GM23248 (cell line): Measurements from ENCODE around the gene KLHDC4. TPM values are rescaled to one million over a fixed set of nuclear protein-coding genes. Genes with fewer than 3 reads are reported as not detected.

Source experiments
- DNase-seq: peaks from one replicate; pipeline ENCODE4 v3.0.0-alpha.2; 2015
- H2AFZ ChIP-seq: fragments of 200-600 bp; sonication (generic); 2 replicates; pipeline ENCODE4 v1.6.1; 2016; ENCODE audit warnings: antibody characterized with exemption
- H3F3A ChIP-seq: fragments of 200-600 bp; sonication (generic); 2 replicates; pipeline ENCODE4 v1.6.1; 2016; ENCODE audit warnings: mild to moderate bottlenecking, antibody characterized with exemption, mixed run types; ENCODE audit not compliant: insufficient read depth
- H3K27ac ChIP-seq: fragments of 200-600 bp; sonication (generic); 2 replicates; pipeline ENCODE4 v1.5.1; 2016; ENCODE audit warnings: mild to moderate bottlenecking
- H3K27me3 ChIP-seq: fragments of 200-600 bp; sonication (generic); replicated peaks from 2 replicates; pipeline ENCODE4 v1.6.1; 2016; ENCODE audit warnings: mild to moderate bottlenecking; ENCODE audit not compliant: insufficient read depth
- H3K36me3 ChIP-seq: fragments of 200-600 bp; sonication (generic); 2 replicates; pipeline ENCODE4 v1.6.1; 2016; ENCODE audit warnings: low read depth, mild to moderate bottlenecking
- H3K4me1 ChIP-seq: fragments of 200-600 bp; sonication (generic); 2 replicates; pipeline ENCODE4 v1.6.1; 2016; ENCODE audit warnings: mild to moderate bottlenecking; ENCODE audit not compliant: insufficient read depth
- H3K4me2 ChIP-seq: fragments of 200-600 bp; sonication (generic); one replicate; pipeline ENCODE4 v1.6.1; 2016; ENCODE audit warnings: mild to moderate bottlenecking; ENCODE audit not compliant: unreplicated experiment
- H3K4me3 ChIP-seq: fragments of 200-600 bp; sonication (generic); 2 replicates; pipeline ENCODE4 v1.5.1; 2016; ENCODE audit warnings: mild to moderate bottlenecking
- H3K79me2 ChIP-seq: fragments of 200-600 bp; sonication (generic); 2 replicates; pipeline ENCODE4 v1.6.1; 2016; ENCODE audit warnings: mild to moderate bottlenecking; ENCODE audit not compliant: insufficient read depth
- H3K9ac ChIP-seq: fragments of 200-600 bp; sonication (generic); 2 replicates; pipeline ENCODE4 v1.6.1; 2016; ENCODE audit warnings: mild to moderate bottlenecking
- H3K9me2 ChIP-seq: fragments of 200-600 bp; sonication (generic); 2 replicates; pipeline ENCODE4 v1.6.1; 2016; ENCODE audit warnings: mixed run types, mild to moderate bottlenecking, moderate library complexity; ENCODE audit not compliant: insufficient read depth
- H3K9me3 ChIP-seq: fragments of 200-600 bp; sonication (generic); one replicate; pipeline ENCODE4 v1.6.1; 2017; ENCODE audit warnings: low read depth
- H4K20me1 ChIP-seq: fragments of 200-600 bp; sonication (generic); 2 replicates; pipeline ENCODE4 v1.6.0; 2016; ENCODE audit not compliant: insufficient read depth
- EZH2 ChIP-seq: fragments of 200-600 bp; sonication (generic); IDR thresholded peaks from 2 replicates; pipeline ENCODE4 v1.6.1; 2018; ENCODE audit warnings: antibody characterized with exemption, mild to moderate bottlenecking; ENCODE audit not compliant: insufficient read depth, poor library complexity, severe bottlenecking
- EZH2phosphoT487 ChIP-seq: fragments of 200-600 bp; sonication (generic); IDR thresholded peaks from 2 replicates; pipeline ENCODE4 v1.6.1; 2018; ENCODE audit warnings: antibody characterized with exemption, moderate library complexity, mild to moderate bottlenecking, low read depth; ENCODE audit not compliant: insufficient read depth
- WGBS, 2 experiments: methylation state at CpG; one replicate each; pipeline ENCODE4 v1.1.6; 2015 to 2017; ENCODE audit warnings: low lambda C conversion rate in 2 of 2, low coverage in 1 of 2; ENCODE audit errors: missing lambda C conversion rate in 2 of 2; 5-methylcytosine and 5-hydroxymethylcytosine counted together
- in situ Hi-C: fragments of 300-500 bp; cut with MboI; formaldehyde crosslinking; loops from 2 replicates; pipeline ENCODE4 v1.15.0; 2020
- polyA plus RNA-seq: library from polyadenylated mRNA; unstranded; fragments of >200 nt; fragmentation: Nextera tagmentation; extraction: Ambion mirVana; gene quantifications from 2 replicates; pipeline ENCODE4 v1.2.1, GENCODE V29; 2016
- total RNA-seq: library from RNA; depleted of rRNA; stranded (reverse); fragments of >200 nt; shearing (Covaris generic); gene quantifications from 2 replicates; pipeline ENCODE4 v1.2.3, GENCODE V29; 2014

Gene KLHDC4
- total and polyA plus RNA-seq, 2 experiments from 2014 or later = 8.8 to 9.4 TPM

GRCh38 chr16:87740441-87740840 lies 25.3 kb downstream of the KLHDC4 start:
- Histone ChIP-seq H3K36me3 (no peaks in the 10 kb centered on the region), H3K27me3 (no peaks in the 10 kb centered on the region), H3F3A (no peaks in the 10 kb centered on the region), H3K9me3 (no peaks in the 10 kb centered on the region), H3K4me3 (no peak overlapping the region), H3K4me1 (0 out of 2 replicates have a peak, but pooled peaks cover 6% of the 10 kb centered on the region), H3K9me2 (no peaks in the 10 kb centered on the region), H3K27ac (peak overlapping the region; percentile 32; the same call in 1 of the 2 replicates), H2AFZ (no peak overlapping the region), H3K79me2 (no peaks in the 10 kb centered on the region), H4K20me1 (no peaks in the 10 kb centered on the region), H3K9ac (peak overlapping the region; percentile 23; the same call in 1 of the 2 replicates), H3K4me2 (no peak overlapping the region)
- in situ Hi-C loops = no loop called here
- TF ChIP-seq EZH2 (no peak), EZH2phosphoT487 (no peak)
- 65 to 76% methylated on average over 6 to 8 of the region's 8 CpGs for WGBS, 2 experiments
- peak; percentile 48 for DNase-seq

- WGBS, 2 experiments = 91 to 94% methylated on average over 8 of the region's 8 CpGs
- no peak overlapping the region for H3K4me3 ChIP-seq
- in situ Hi-C loops = no loop called here
Measured at GRCh38 chr16:87739801-87740200, 26.0 kb downstream of the KLHDC4 start.

GRCh38 chr16:87736008-87736382 lies 29.8 kb downstream of the KLHDC4 start:
- H3K4me2 ChIP-seq = no peak overlapping the region
- H3K9me2 ChIP-seq = no peaks in the 10 kb centered on the region
- H3K27ac ChIP-seq = no peak overlapping the region
- H3K27me3 ChIP-seq = no peaks in the 10 kb centered on the region
- in situ Hi-C loops = no loop called here
- H3K9me3 ChIP-seq = no peaks in the 10 kb centered on the region
- WGBS, 2 experiments = 92 to 97% methylated on average over 12 of the region's 12 CpGs
- no peak overlapping the region for H3K9ac ChIP-seq
- H4K20me1 ChIP-seq = no peaks in the 10 kb centered on the region
- no peak overlapping the region for H2AFZ ChIP-seq
- DNase-seq = no peak
- H3F3A ChIP-seq = no peaks in the 10 kb centered on the region
- no peak overlapping the region for H3K4me3 ChIP-seq
- no peak for TF ChIP-seq EZH2
- TF ChIP-seq EZH2phosphoT487 = no peak
- no peaks in the 10 kb centered on the region for H3K79me2 ChIP-seq
- 0 out of 2 replicates have a peak, but pooled peaks cover 3% of the 10 kb centered on the region for H3K4me1 ChIP-seq
- H3K36me3 ChIP-seq = no peaks in the 10 kb centered on the region

More at GRCh38 chr16:87739801-87740200, 26.0 kb downstream of the KLHDC4 start:
- Histone ChIP-seq H3K27ac (no peak overlapping the region), H3K9ac (peak overlapping the region; percentile 22; the same call in 1 of the 2 replicates), H4K20me1 (no peaks in the 10 kb centered on the region), H3K36me3 (no peaks in the 10 kb centered on the region), H3K9me2 (no peaks in the 10 kb centered on the region), H3K27me3 (no peaks in the 10 kb centered on the region), H2AFZ (no peak overlapping the region), H3K4me2 (no peak overlapping the region), H3F3A (no peaks in the 10 kb centered on the region), H3K79me2 (no peaks in the 10 kb centered on the region), H3K4me1 (0 out of 2 replicates have a peak, but pooled peaks cover 6% of the 10 kb centered on the region), H3K9me3 (no peaks in the 10 kb centered on the region)
- DNase-seq = peak; percentile 36
- TF ChIP-seq EZH2 (no peak), EZH2phosphoT487 (no peak)

GRCh38 chr16:87735270-87736007 lies 30.3 kb downstream of the KLHDC4 start:
- TF ChIP-seq EZH2 (no peak), EZH2phosphoT487 (no peak)
- no peak overlapping the region for H3K27ac ChIP-seq
- no peak overlapping the region for H3K9ac ChIP-seq
- no peak overlapping the region for H3K4me2 ChIP-seq
- DNase-seq = no peak
- H3K9me3 ChIP-seq = no peaks in the 10 kb centered on the region
- H3K4me1 ChIP-seq = no peaks in the 10 kb centered on the region
- 86 to 87% methylated on average over 21 to 23 of the region's 23 CpGs for WGBS, 2 experiments
- in situ Hi-C loops = no loop called here
- H3K36me3 ChIP-seq = no peaks in the 10 kb centered on the region
- no peak overlapping the region for H2AFZ ChIP-seq
- H4K20me1 ChIP-seq = no peaks in the 10 kb centered on the region
- no peaks in the 10 kb centered on the region for H3K9me2 ChIP-seq
- no peaks in the 10 kb centered on the region for H3K27me3 ChIP-seq
- H3K4me3 ChIP-seq = no peak overlapping the region
- no peaks in the 10 kb centered on the region for H3F3A ChIP-seq
- H3K79me2 ChIP-seq = no peaks in the 10 kb centered on the region
